Thoracic aorta (tissue), 2 donors: ENCODE data around the gene DRC3. TPM values are rescaled to one million over a fixed set of nuclear protein-coding genes. Genes with fewer than 3 reads are reported as not detected.
"Not testable (repeated sequence)": the region's sequence is repeated elsewhere in the genome, so short reads cannot be mapped to it uniquely, and the experiment has no call there.

ENCODE experiments used
- ATAC-seq: fragments of 150-250 bp; one replicate; pipeline ENCODE4 v1.8.0; 2017; ENCODE audit warnings: low read depth; ENCODE audit not compliant: insufficient number of reproducible peaks, low FRiP score
- DNase-seq: peaks from one replicate; pipeline ENCODE4 v3.0.0-alpha.2; 2020; ENCODE audit warnings: low spot score
- H3K27ac ChIP-seq, 2 donors: fragments of 200-600 bp; sonication (generic); 1 replicate in 1 of 2; 2 replicates in 1 of 2; pipeline ENCODE4 v1.5.1; 2016; ENCODE audit warnings: mild to moderate bottlenecking in 2 of 2, moderate library complexity in 2 of 2
- H3K27me3 ChIP-seq: fragments of 200-600 bp; sonication (generic); replicated peaks from 2 replicates; pipeline ENCODE4 v1.6.0; 2016; ENCODE audit warnings: mild to moderate bottlenecking; ENCODE audit not compliant: insufficient read depth
- H3K36me3 ChIP-seq: fragments of 200-600 bp; sonication (generic); one replicate; pipeline ENCODE4 v1.5.1; 2016
- H3K4me1 ChIP-seq, 2 donors: fragments of 200-600 bp; sonication (generic); 1 replicate in 1 of 2; 2 replicates in 1 of 2; pipeline versions ENCODE4 v1.5.1 to v1.6.0; 2016; ENCODE audit warnings: low read depth in 2 of 2, mild to moderate bottlenecking in 1 of 2; ENCODE audit not compliant: control insufficient read depth in 1 of 2
- H3K4me3 ChIP-seq: fragments of 200-600 bp; sonication (generic); 2 replicates; pipeline ENCODE4 v1.5.1; 2016; ENCODE audit warnings: mild to moderate bottlenecking
- H3K9me3 ChIP-seq: fragments of 200-600 bp; sonication (generic); 2 replicates; pipeline ENCODE4 v1.5.1; 2016
- total RNA-seq, 2 donors: library from RNA; depleted of rRNA; stranded (reverse); fragments of >200 nt; gene quantifications; one replicate each; pipeline versions ENCODE4 v1.1.0 to v1.2.3, GENCODE V29; 2016
- TF ChIP-seq, protein P1 (sequence below): fragments of 200-600 bp; sonication (generic); IDR thresholded peaks from one replicate; pipeline ENCODE4 v1.5.1; 2019; ENCODE audit warnings: antibody characterized with exemption

The DRC3 gene
- total RNA-seq, 2 donors from 2014 or later: 0.27 to 2.3 TPM

DNA sequence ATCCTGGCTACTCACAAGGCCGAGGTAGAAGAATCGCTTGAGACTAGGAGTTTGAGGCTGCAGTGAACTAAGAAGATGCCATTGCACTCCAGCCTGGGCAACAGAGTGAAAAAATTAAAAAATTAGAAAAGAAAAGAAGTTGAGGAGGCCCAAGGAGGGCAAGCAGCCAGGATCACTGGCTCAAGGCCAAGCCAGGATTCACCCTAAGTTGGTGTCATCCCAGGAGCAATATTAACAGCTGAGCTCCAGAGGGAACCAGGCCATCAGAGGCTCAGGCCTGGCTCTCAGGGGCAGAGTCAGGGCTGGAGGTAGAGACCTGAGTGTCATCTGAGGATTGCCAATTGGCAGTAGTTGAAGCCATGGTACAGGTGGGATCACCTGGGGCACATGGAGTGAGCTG is 20.7 kb downstream of the DRC3 start:
- TF ChIP-seq, protein P1, sequence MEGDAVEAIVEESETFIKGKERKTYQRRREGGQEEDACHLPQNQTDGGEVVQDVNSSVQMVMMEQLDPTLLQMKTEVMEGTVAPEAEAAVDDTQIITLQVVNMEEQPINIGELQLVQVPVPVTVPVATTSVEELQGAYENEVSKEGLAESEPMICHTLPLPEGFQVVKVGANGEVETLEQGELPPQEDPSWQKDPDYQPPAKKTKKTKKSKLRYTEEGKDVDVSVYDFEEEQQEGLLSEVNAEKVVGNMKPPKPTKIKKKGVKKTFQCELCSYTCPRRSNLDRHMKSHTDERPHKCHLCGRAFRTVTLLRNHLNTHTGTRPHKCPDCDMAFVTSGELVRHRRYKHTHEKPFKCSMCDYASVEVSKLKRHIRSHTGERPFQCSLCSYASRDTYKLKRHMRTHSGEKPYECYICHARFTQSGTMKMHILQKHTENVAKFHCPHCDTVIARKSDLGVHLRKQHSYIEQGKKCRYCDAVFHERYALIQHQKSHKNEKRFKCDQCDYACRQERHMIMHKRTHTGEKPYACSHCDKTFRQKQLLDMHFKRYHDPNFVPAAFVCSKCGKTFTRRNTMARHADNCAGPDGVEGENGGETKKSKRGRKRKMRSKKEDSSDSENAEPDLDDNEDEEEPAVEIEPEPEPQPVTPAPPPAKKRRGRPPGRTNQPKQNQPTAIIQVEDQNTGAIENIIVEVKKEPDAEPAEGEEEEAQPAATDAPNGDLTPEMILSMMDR: no peak
- H3K9me3 ChIP-seq: no peaks in the 10 kb centered on the region
- no peak overlapping the region for H3K27ac ChIP-seq
- H3K4me1 ChIP-seq: no peaks in the 10 kb centered on the region
- no peak for ATAC-seq
- no peak overlapping the region for H3K4me3 ChIP-seq
- no peaks in the 10 kb centered on the region for H3K36me3 ChIP-seq
- no peak for DNase-seq
- H3K27me3 ChIP-seq: no peaks in the 10 kb centered on the region

DNA sequence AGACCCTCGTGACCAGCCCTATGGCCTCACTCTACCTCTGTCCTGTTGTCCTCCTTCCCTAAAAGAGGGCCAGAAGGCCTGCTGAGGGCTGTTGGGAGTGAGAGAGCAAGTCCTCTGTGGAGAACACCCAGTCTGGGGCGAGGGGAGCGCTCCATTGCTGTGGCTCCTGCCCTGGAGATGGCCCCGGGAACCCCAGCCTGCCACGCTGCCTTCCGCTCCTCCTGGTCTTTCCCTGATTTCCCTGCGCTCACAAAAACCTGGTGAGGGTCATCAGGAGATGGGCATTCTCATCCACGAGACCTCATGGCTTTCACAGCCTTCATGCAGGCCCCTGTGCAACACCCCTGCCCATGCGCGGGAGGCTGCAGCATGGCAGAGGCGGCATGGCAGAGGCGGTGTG is 21.2 kb downstream of the DRC3 start:
- H3K4me3 ChIP-seq: no peak overlapping the region
- ATAC-seq (no peak), DNase-seq (no peak)
- no peaks in the 10 kb centered on the region for H3K27me3 ChIP-seq
- TF ChIP-seq, protein P1: no peak
- H3K36me3 ChIP-seq: no peaks in the 10 kb centered on the region
- H3K9me3 ChIP-seq: no peaks in the 10 kb centered on the region
- no peaks in the 10 kb centered on the region for H3K4me1 ChIP-seq
- H3K27ac ChIP-seq: no peak overlapping the region

DNA sequence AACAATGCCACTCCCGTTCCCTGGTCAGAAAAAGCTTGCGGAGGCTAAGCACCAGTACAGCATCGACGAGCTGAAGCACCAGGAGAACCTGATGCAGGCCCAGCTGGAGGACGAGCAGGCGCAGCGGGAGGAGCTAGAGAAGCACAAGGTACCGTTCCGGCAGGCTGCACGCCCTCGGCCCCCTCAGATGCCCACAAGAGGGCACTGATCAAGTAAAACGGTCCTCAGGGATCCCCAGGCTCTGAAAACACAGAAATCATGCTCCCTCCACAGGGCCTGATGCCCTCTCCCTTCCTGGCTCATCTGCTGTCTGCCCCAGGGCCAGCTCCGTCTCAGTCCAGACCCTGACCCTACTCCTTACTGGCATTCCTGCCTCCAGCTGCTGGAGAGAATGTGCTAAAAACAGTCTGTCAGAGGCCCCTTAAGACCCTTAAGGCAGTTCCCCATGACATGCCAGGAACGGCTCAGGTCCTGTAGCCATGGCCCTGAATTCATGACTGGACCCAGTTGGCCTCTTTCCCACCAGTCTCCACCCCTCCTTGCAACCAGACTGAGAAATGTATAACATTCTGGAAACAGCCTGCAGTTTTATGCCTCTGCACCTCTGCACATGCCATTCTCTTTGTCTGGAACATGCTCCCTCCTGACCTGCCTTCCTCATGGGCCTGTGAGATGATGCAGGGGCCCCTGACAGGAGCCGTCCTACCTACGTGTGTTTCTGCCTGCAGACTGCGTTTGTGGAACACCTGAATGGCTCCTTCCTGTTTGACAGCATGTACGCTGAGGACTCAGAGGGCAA is 21.8 kb downstream of the DRC3 start:
- TF ChIP-seq, protein P1: no peak
- H3K27ac ChIP-seq: no peak overlapping the region
- no peaks in the 10 kb centered on the region for H3K4me1 ChIP-seq
- H3K27me3 ChIP-seq: no peaks in the 10 kb centered on the region
- ATAC-seq (no peak), DNase-seq (no peak)
- H3K9me3 ChIP-seq: no peaks in the 10 kb centered on the region
- no peak overlapping the region for H3K4me3 ChIP-seq
- H3K36me3 ChIP-seq: no peaks in the 10 kb centered on the region

DNA sequence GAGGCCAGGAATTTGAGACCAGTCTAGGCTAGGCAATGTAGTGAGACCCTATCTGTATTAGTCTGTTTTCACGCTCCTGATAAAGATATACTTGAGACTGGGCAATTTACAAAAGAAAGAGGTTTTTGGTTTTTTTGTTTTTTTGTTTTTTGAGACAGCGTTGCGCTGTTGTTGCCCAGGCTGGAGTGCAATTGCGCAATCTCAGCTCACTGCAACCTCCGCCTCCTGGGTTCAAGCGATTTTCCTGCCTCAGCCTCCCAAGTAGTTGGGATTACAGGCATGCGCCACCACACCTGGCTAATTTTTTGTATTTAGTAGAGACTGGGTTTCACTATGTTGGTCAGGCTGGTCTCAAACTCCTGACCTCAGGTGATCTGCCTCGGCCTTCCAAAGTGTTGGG is 23.2 kb downstream of the DRC3 start:
- not testable (repeated sequence) for H3K4me3 ChIP-seq, ATAC-seq, H3K27me3 ChIP-seq, H3K4me1 ChIP-seq, H3K9me3 ChIP-seq, DNase-seq, H3K27ac ChIP-seq, H3K36me3 ChIP-seq

DNA sequence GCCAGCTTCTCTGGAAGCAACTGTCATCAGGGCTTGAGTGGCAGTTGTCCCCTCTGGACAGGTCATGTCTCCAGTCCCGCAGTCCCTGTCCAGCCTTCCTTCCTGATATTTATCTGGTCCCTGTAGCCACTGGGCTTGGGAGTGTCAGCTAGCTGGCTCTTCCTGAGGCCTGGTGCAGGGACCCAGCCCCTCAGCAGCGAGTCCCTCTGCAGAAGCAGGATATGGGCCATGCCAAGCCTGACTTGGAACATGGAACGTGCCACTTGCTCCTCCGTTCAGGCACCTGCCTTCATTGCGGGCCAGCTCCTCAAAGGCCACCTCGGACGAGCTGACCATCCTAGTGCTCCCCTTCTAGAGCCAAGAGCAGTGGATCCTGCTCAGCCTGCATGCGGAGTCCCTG is 26.3 kb downstream of the DRC3 start:
- ATAC-seq (no peak), DNase-seq (no peak)
- Histone ChIP-seq H3K4me1 (no peaks in the 10 kb centered on the region), H3K36me3 (no peaks in the 10 kb centered on the region), H3K27me3 (no peaks in the 10 kb centered on the region), H3K4me3 (no peak overlapping the region), H3K27ac (no peak overlapping the region), H3K9me3 (no peaks in the 10 kb centered on the region)
- TF ChIP-seq, protein P1: no peak
